Hematopoietic multipotent progenitor cell treated with erythropoietin and hydrocortisone succinate and interleukin-3 and kit ligand, for 4 days (in vitro differentiated cells): ENCODE results near the gene KRT82.

Experiments used
- DNase-seq: peaks from one replicate; pipeline ENCODE4 v3.0.0-alpha.2; 2015

KRT82 gene

DNA sequence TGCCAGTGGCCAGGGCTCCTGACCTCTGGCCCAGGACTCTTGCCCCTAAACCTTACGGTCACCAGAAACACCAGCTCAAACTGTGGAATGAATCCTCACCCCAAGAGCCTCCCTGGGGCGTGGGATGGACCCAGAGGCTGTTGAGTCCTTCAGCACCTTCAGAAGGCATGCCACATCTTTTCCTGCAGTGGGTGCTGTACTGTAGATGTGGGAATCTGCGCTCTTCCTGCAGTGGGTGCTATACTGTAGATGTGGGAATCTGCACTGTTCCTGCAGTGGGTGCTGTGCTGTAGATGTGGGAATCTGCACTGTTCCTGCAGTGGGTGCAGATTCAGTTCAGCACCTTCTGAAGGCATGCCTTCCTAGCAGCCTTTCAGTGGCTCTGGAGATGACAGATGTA lies 1.2 kb downstream of the KRT82 start:
- no peak for DNase-seq

DNA sequence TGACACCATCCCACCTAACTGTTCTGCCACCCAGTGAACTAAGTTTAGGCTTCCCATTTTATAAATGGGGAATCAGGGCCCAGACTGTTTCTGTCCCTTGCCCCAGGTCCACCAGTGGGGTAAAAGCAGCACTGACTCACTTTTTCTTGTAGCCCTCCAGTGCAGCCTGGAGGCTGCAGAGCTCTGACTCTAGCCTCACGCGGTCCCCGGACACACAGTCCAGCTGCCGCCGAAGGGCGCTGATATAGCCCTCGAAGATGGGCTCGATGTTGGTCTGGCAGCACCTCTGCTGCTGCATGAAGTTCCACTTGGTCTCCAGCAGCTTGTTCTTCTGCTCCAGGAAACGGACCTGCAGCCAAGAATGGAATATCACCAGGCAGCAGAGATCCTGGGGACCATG lies 2.6 kb downstream of the KRT82 start:
- DNase-seq, result no peak

DNA sequence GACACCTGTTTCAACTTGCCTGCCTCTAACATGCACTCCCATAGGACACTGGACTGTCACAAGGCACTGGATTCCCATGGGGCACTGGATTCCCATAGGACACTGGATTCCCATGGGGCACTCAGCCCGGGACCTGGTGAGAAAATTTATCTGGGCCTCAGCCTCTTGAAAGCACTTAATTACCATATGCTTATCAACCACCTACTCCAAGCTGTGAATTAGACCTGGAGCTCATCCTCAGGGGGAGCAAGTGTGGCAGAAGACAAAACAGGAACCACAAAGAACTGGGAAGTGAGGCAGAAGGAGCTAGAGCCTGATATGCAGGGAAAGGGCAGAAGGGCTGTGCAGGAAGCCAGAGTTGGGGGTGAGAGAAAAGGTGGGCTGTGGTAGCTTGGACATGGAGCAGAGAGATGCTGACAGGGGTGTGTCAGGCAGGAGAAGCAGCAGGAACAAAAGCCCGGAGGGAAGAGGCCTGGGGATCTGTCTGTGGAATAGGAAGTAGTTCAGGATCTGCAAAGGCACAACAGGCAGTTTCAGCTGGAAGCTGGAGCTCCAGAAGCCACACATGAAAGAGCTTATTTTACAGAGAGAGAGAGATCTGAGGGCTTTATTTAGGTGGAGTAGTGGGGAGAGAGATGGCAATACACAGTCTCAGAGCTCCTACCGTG lies 3.1 kb downstream of the KRT82 start:
- no peak for DNase-seq

DNA sequence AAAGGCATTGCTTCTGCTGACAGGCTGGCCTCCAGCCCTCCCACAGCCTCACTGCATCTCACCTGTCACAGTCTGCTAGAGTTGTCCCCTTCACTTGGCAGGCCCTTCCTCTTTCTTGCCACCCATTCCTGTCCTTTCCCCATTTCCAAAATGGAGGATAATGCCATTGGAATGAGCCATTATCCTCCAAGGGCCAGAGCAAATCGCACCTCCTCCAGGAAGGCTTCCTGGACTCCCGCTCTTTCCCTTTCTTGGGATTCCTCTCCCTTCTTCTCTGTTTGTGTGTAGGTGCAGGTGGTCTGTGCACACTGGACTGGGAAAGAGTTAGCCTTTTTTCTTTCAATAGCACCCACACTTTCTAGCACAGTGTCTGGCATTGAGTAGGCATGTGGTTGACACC lies 3.8 kb downstream of the KRT82 start:
- no peak for DNase-seq

DNA sequence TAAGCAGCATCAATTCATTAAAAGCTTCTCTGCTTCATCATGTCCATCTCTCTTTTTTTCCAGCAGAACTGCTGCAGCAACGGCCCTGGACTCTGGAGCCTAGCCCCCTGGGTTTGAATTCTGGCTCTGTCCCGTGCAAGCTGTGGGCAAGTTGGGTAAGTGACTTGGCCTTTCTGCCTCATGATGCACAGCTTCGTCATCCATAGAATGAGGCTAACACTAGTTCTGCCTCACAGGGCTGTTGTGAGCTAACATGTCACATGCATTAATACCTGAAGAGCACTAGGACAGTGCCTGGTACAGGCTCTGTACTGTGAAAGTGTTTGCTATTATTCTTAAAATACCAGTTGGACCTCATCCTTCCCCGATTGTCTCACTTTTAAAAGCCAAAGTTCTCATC lies 4.2 kb downstream of the KRT82 start:
- no peak for DNase-seq

DNA sequence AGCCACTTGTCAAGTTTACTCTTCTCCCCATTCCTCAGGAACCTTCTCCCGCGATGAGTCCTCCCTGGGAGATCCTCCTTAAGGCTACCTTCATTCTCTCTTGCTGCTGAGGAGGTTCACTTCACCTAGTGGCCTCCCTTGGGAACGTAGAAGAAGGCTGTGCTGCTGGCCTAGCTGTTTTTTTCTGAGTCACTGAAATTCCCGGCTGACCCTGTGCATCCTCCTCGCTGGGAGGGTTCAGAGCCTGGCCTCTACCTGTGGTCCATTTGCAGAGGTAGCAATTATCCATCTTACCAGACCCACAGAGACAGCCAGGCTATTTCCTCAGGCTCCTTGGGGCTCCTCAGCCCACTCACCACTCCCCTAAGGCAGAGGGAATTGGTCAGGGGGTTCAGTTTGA lies 4.6 kb downstream of the KRT82 start:
- no peak for DNase-seq

DNA sequence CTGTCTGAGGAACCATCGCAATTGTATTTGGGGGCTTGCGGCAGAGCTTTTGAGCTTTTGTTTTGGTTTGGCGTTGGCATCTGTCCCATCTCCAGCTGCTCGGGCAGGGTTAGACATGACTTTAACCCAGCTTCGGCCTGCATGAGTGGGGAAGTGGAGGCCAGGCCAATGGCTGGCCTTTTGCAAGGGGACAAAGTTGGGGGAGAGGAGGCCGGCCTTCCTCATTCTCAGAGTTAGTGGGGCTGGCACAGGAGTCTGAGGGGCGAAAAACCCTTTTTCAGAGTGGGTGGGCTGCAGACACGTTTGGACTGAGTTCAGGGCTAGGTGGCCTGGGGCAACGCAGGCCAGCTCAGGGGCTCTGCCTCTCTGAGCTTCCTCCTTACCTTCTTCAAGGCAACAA lies 5.2 kb downstream of the KRT82 start:
- no peak for DNase-seq

DNA sequence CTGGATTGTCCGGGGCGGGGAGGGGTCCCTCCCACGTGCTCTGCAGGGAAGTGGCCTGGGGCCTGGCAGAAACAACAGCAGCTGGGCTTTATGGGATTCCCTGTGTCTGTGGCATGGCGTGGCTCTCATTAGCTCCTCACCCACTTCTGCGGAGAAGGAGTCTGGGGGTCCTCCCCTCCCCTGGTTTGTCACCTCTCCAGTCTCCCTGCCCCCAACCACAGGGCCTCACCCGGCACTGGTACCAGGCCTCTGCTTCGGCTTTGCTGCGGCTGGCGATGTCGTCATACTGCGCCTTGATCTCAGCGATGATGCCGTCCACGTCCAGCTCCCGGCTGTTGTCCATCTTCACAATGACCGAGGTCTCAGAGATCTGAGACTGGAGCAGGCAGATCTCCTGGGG lies 6.4 kb downstream of the KRT82 start:
- DNase-seq, result no peak

DNA sequence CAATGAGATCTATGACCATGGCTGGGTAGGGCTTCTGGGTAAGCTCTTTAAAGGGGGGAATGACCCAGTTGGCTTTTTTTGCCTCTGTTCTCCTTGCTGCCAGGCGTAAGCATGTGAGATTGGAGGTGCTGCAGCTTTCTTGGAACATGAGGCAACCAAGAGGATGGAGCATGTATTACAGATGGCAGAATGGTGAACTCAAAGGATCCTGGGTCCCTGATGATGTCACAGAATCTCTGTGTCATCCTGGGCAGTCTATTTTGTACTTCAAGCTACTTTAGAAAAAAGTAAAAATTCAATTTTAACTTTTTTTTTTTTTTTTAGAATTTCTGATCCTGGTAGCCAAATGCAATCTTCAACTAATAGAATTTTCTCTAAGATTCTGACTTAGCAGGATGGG lies 8.0 kb downstream of the KRT82 start:
- DNase-seq, result no peak

DNA sequence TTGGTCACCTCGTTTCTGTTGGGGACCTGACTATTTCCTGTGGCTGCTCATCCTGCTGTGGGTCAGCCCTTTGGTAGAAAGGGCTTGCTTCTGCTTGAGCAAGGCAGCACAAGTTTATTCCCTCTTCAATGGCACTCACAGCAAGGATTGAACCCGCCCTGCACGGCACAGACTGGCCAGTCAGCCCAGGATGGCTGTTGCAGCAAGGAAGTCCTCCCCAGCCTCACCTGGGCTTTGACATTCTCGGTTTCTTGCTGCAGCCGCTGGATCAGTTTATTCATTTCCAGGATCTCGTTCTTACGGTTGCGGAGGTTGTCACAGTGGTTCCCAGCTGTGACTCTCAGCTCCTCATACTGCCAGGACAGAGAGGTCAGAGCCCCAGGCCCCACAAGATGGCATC lies 9.5 kb downstream of the KRT82 start:
- no peak for DNase-seq

DNA sequence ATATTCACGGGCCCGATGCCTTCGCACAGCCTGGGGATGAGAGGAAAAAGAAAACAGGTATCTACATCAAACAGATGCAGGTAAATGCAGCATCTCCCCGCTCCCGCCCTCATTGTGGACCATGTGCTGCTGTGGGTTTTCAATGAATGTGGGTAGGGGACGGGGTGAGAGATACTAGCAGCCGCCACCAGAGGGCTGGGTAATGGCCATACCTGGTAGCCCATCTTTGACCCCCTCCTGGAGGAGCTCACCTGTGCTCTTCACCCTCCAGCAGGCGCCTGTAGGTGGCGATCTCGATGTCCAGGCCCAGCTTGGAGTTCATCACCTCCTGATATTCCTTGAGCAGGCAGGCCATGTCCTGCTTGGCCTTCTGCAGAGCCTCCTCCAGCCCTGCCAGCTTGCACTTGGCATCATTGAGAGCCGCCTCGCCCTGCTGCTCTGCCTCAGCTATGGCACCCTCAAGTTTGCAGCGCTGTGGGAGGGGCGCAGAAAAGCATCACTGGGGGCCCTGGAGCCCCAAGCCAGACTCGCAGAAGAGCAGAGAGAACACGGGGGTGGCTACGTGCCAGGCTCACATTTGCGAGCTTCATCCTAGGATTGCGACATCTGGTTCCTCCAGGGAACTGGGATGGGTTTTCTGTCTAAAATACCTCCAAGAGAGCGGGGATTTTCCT lies 10.2 kb downstream of the KRT82 start:
- peak; percentile 8 for DNase-seq

DNA sequence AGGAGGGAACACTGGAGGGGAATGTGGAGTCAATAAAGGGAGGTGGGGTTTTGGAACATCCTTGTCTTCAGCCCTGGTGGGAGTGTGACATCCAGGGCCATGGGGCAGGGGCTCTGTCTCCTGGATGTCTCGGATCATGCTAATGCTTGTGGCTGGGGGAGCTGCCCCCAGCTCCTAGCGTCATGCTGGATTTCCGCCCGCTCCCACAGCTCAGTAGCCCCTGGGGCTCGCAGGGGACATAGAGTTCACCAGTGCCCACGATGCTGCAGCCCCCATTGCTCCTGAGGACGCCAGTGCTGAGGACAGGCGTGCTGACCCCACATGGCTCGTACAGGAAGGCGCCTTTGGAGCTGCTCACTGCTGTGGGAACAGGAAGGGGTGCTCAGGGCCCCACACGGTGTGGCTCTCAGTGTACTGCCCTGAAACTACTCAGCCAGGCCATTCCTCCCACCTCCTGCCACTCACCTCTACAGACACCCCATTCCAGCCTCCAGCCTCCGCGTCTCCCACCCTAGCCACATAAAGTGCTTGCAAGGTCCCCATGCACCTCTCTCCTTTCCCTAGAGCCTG lies 11.2 kb downstream of the KRT82 start:
- DNase-seq, result no peak

DNA sequence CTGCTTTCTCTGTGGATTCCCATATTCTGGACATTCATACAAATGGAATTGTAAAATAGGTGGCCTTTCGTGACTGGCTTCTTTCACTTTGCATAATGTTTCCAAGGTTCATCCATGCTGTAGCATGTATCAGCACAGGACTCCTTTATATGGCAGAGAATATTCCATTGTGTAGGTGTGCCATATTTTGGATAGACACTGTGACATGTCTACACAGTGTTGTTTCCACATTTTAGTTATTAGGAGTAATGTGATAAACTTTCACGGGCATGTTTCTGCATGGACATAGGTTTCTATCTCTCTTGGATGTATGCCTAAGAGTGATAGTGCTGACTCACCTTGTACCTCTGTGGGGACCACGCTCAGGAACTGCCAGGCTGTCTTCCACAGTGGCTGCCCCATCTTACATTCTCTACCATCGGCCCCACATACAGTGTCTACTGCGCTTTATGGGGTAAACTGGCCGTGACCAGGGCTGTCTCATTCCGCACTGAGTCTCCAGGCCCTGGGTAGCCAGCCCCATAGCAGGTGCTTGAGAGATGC lies 13.6 kb downstream of the KRT82 start:
- DNase-seq, result no peak

DNA sequence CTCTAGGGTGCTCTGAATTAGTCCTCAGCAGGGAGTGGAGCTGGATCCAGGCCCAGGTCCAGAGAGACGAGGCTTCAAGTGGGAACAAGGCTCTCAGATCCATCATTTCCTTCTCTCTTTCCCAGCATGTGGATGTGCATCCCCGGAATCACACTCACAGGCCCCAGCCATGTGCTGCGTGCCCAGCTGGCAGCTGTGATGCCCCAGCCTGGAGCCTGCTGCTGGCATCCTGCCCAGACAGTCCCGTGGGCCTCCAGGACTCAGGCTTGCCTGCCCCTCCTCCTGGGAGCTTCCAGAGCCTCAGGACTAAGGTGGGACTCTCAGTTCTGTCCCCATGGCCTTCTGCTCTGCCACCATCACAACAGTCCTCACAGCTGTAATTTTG lies 14.5 kb downstream of the KRT82 start:
- DNase-seq, result no peak

DNA sequence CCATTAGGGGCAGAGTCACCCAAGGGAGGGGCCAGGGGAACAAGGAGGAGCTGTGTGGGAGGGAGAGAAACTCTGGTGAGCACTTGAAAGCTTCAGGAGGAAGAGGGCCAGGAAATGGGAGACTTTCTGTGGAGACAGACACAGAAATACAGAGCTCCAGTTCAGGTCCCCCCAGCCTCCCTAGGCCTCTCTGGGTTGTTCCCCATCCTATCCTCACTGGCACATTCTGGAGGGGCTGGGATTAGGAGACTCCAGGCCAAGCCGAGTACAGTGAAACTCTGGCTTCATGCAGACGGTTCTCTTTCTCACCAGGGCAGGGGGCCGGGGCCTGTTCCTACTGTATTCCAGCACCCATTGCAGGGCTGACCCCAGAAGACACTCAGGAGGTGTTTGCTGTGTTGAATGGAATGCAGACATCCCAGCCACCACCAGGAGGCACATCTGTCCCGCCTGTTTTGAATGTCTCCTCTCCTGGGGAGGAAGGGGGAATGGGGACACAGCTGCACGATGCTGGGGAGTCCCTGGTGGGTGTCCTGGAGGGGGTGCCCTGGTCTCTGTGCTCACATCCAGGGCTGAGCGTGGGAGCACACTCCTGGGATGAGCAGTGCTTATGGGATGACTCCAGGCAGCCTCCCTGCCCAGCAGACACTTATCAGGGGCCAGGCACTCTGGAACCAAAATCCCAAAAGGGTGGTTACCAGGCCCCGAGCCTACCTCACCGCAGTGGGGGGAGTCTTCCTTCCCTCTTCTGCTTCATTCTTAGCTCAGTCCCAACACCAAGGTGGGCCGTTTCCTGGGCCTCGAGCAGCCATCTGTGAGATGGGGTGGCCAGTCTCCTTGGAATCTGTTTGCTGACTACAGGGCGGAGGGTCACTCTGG lies 15.2 kb downstream of the KRT82 start:
- peak; percentile 48 for DNase-seq

DNA sequence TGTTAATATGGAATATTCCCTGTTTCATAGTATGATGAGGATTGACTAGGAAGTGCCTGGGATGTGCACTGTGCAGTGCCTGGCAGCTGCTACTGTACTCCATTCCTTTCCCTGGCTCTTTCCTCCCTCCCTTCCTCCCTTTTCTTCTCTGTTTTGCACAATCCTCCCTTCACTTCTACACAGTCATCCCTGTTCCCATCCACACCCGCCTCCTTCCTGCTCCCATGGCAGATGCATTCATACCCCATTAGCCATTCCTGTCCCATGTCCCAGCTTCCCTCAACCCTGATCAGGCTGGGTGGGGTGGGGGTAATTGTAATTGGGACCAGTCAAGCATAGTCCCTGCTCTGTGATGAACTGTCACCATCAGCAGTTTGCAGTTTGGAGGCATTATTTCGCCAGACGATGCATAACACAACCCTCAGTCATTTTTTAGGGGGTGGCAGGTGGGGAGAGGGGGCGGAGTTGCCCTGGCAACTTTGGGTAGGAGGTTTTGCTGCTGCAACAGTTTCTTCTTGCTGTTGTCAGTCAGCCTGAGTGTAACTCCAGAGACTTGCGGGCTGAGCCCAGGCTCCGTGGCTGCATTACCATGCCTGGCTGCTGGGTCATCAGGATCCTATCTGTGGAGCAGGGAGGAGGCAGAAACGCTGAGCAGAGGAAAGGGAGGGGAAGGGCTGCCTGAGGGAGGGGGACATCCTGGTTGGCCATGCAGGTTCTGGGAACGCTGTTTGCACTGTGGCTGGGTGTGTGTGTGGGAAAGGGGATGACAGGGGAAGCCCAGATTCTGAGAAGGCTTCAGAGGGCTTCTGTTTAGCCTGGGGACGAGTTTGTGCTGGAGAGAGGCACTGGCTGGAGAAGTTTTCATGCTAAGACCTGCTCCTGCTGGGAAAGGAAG lies 16.6 kb downstream of the KRT82 start:
- no peak for DNase-seq

DNA sequence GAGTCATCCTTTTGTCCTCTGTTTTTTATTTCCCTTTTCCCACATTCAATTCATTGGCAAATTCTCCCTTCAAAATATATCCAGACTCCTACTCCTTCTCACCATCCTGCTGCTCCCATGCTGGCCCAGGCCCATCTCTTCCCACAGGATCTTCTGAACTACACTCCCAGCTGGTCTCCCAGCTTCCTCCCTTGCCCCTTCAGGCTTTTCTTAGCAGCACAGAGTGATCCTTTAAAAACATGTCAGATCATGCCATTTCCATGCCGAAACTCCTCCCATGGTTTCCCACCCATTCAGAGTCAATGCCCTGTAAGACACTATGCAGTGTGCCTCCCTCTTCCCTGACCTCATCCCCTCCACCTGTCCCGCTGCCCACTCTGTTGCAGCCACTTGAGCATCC lies 18.3 kb downstream of the KRT82 start:
- no peak for DNase-seq

DNA sequence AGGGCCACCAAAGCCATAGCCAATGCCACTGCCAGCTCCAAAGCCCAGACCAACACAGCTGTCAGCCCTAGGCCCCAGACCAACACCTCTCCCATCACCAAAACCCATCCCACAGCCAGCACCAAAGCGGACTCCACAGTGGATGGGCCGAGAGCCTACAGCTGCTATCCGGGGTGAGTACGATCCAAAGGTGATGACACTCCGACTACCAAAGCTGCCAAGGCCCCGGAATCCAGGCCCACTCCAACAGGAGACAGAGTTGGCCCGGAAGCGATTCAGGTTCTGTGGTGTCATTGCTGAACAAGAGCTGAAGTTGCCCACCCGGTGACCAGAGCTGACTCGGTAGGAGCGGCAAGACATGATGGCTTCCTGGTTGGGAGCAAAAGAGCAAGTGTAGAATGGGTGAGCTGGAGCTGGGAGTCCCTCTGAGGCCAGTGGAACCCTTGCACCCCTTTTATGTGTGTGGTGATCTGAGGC lies 20.9 kb downstream of the KRT82 start, which contains the start of gene KRT84:
TSS of gene KRT84 (minus strand) at position 427 of the 477 bp plus-strand sequence. CDS start at position 360, 67 bp downstream.
- DNase-seq, result no peak

DNA sequence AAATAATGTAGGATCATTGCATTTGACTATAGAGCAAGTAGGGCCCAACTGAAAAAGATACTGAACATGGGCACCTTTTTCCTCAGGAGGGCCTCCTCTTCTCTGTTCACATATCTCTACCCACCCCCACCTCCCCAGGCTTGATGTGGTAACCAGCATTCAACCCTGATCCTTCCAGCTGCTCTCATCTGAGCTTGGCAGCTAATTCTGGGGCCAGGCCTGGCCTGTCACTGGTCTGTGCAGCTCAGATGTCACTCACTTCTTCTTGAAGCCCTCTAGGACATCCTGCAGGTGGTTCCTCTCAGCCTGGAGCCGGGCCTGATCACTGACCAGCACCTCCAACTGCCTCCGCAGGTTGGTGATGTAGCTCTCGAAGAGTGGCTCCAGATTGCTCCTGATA lies 22.8 kb downstream of the KRT82 start:
- no peak for DNase-seq

DNA sequence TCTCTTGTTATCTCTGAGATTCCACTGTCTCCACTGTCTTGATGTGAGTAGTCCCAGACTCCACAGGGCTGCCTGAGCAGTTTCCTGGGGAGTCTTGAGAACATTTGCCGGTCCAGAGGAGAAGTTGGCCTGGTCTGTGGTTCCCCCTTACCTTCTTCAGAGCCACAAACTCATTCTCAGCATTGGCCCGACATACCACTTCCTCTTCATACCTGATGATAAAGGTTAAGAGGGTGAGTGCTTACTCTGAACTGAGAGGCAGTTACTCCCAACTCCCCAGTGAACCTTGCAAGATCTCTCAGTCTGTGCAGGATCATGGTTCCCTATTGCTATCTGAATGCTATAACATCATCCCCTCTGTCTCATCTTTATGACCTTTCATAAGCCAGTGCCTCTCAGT lies 23.3 kb downstream of the KRT82 start:
- no peak for DNase-seq

DNA sequence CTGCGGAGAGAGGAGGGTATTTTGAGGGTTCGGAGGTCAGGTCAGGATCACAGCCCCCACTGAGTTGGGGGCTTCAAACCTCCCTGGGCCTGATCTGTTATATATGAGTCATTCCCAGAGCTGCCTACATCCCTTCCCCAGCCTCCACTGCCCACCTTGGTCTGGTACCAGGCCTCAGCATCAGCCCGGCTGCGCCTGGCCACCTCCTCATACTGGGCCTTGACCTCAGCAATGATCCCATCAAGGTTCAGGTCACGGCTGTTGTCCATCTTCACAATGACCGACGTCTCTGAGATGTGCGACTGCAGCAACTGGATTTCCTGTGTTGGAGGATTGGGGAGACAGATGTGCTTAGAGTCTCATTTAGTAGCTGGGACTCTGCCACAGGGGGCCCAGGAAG lies 24.9 kb downstream of the KRT82 start:
- no peak for DNase-seq

DNA sequence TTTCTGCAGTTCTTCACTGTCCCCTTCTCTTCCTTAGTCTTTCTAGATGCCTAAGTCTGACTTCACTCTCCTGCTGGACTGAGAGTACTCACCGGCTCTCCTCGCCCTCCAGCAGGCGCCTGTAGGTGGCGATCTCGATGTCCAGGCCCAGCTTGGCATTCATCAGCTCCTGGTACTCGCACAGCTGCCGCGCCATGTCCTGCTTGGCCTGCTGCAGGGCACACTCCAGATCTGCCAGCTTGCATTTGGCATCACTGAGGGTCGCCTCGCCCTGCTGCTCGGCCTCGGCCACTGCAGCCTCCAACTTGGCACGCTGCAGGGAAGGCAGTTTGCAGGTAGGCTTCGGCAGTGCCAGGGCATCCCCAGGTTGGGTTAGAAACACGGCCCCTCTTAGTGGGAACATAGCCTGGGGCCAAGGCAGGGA lies 25.9 kb downstream of the KRT82 start:
- peak; percentile 55 for DNase-seq
